GM12865 (cell line): ENCODE results near the gene BAHCC1.

ENCODE experiments used
- DNase-seq: peaks from one replicate; pipeline ENCODE4 v3.0.0; 2010; ENCODE audit warnings: low read depth
- H3K4me3 ChIP-seq: 2 replicates; pipeline ENCODE4 v1.5.1; 2011; ENCODE audit warnings: mild to moderate bottlenecking, low read depth, low read length, control low read depth
- CTCF ChIP-seq: IDR thresholded peaks from 2 replicates; pipeline ENCODE4 v1.5.1; 2011; ENCODE audit warnings: low read length, control low read depth, low read depth, inconsistent platforms; ENCODE audit not compliant: insufficient read depth; ENCODE audit errors: missing control alignments

Gene BAHCC1

GRCh38 chr17:81458628-81459027, 63.4 kb downstream of the BAHCC1 start:
- TF ChIP-seq CTCF = no peak
- no peak overlapping the region for H3K4me3 ChIP-seq
- no peak for DNase-seq

GRCh38 chr17:81459224-81459623, 64.0 kb downstream of the BAHCC1 start:
- TF ChIP-seq CTCF = no peak
- DNase-seq = no peak
- H3K4me3 ChIP-seq = no peak overlapping the region

GRCh38 chr17:81459864-81460263, 64.6 kb downstream of the BAHCC1 start:
- no peak overlapping the region for H3K4me3 ChIP-seq
- no peak for TF ChIP-seq CTCF
- no peak for DNase-seq

- TF ChIP-seq CTCF = no peak
- H3K4me3 ChIP-seq = no peak overlapping the region
- no peak for DNase-seq
Measured at GRCh38 chr17:81460856-81461460, 65.7 kb downstream of the BAHCC1 start.

GRCh38 chr17:81461607-81462500, 66.6 kb downstream of the BAHCC1 start:
- no peak for TF ChIP-seq CTCF
- no peak overlapping the region for H3K4me3 ChIP-seq
- DNase-seq = no peak

DNA sequence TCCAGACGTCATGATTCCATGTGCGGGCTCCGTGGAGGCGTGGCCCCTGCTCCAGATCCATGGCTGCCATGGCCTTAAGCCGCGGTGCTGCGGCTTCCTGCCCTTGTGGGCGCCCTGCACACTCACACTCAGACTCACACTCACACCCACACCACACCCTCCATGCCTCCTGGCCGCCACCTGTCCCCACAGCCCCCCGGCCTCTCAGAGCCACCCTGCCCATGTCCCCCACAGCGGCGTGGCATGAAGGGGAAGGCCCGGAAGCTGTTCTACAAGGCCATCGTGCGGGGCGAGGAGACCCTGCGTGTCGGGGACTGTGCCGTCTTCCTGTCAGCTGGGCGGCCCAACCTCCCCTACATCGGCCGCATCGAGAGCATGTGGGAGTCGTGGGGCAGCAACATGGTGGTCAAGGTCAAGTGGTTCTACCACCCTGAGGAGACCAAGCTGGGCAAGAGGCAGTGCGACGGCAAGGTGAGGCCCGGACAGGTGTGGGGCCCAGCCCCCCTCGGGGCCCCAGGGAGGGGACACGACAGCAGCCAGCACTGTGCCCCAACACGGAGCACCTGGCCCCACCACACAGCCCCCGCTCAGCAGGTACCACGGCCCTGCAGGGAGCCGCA, 67.4 kb downstream of the BAHCC1 start:
- H3K4me3 ChIP-seq = no peak overlapping the region
- no peak for DNase-seq
- TF ChIP-seq CTCF = no peak
